SK-N-MC (cell line): ENCODE results near the gene AMMECR1.

Experiments
- EZH2 ChIP-seq: fragments of 200-600 bp; sonication (generic); IDR thresholded peaks from one replicate; pipeline ENCODE4 v1.6.1; 2017; ENCODE audit warnings: antibody characterized with exemption
- FOXP2 ChIP-seq: optimal IDR thresholded peaks from 2 replicates; pipeline ENCODE3; 2011; ENCODE audit warnings: mild to moderate bottlenecking, moderate library complexity; ENCODE audit not compliant: insufficient read depth; ENCODE audit errors: extremely low read length, control extremely low read depth
- POLR2AphosphoS5 ChIP-seq: IDR thresholded peaks from 2 replicates; pipeline ENCODE4 v1.6.1; 2012; ENCODE audit warnings: mild to moderate bottlenecking, low read depth, low read length, borderline replicate concordance

DNA sequence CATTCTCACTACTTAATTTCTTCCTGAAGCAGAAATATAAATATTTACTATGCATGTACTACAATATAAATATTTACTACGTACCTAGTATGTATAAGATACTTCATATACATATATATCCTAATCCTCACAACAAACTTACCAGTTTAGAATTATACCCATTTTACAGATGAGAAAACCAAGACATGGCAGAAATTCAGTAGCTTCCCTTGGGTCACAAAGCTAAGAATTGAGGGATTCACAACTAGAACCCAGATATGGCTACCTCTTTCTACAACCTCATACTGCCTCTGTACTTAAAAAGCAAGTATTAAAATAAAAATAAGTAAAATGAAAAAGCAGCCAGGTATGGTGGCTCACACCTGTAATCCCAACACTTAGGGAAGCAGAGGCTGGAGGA, 65.9 kb downstream of the AMMECR1 start:
- TF ChIP-seq EZH2 (no peak), POLR2AphosphoS5 (no peak), FOXP2 (no peak)
